HG03045 (cell line): Measurements from ENCODE around the gene GPATCH3.

Source experiments
- ATAC-seq: cut with Tn5 transposase; IDR thresholded peaks from one replicate; pipeline ENCODE4 v1.9.1; 2021; ENCODE audit warnings: mild to moderate bottlenecking, moderate library complexity; ENCODE audit not compliant: unreplicated experiment

GPATCH3 gene

GRCh38 chr1:26864610-26865480, 35.4 kb downstream of the GPATCH3 start:
- ATAC-seq = peak; percentile 87

- no peak for ATAC-seq
Observed at GRCh38 chr1:26863685-26864077, 36.6 kb downstream of the GPATCH3 start.

GRCh38 chr1:26862781-26863684, 37.2 kb downstream of the GPATCH3 start, which contains the start of gene SFN:
TSS of gene SFN (plus strand) at chr1:26863149. CDS start at chr1:26863213, 64 bp downstream.
- no peak for ATAC-seq

- ATAC-seq = no peak
Observed at GRCh38 chr1:26861889-26862378, 38.3 kb downstream of the GPATCH3 start.

- no peak for ATAC-seq
Observed at GRCh38 chr1:26861286-26861701, 39.0 kb downstream of the GPATCH3 start.

- no peak for ATAC-seq
Observed at GRCh38 chr1:26858891-26859640, 41.2 kb downstream of the GPATCH3 start.

- ATAC-seq = no peak
Observed at GRCh38 chr1:26858160-26858559, 42.1 kb downstream of the GPATCH3 start.

GRCh38 chr1:26857473-26858060, 42.7 kb downstream of the GPATCH3 start:
- no peak for ATAC-seq

- ATAC-seq = no peak
Observed at GRCh38 chr1:26856604-26857469, 43.4 kb downstream of the GPATCH3 start.

GRCh38 chr1:26856181-26856580, 44.1 kb downstream of the GPATCH3 start:
- ATAC-seq = no peak

- ATAC-seq = no peak
Observed at GRCh38 chr1:26855636-26856035, 44.6 kb downstream of the GPATCH3 start.

- ATAC-seq = no peak
Observed at GRCh38 chr1:26854906-26855305, 45.4 kb downstream of the GPATCH3 start.

GRCh38 chr1:26853600-26853999, 46.7 kb downstream of the GPATCH3 start:
- ATAC-seq = no peak

GRCh38 chr1:26853156-26853555, 47.1 kb downstream of the GPATCH3 start:
- ATAC-seq = no peak

GRCh38 chr1:26852701-26853100, 47.6 kb downstream of the GPATCH3 start:
- no peak for ATAC-seq

GRCh38 chr1:26851106-26851684, 49.1 kb downstream of the GPATCH3 start:
- ATAC-seq = no peak

GRCh38 chr1:26848941-26849774, 51.1 kb downstream of the GPATCH3 start:
- no peak for ATAC-seq

GRCh38 chr1:26848499-26848898, 51.8 kb downstream of the GPATCH3 start:
- no peak for ATAC-seq
